K562 (cell line): ENCODE data around the gene TDRD9. TPM values are rescaled to one million over a fixed set of nuclear protein-coding genes. Genes with fewer than 3 reads are reported as not detected.

Source experiments
- ATAC-seq: fragments of 200-7000 bp; cut with Tn5 transposase; 3 replicates; pipeline ENCODE4 v1.9.1; 2020; ENCODE audit warnings: moderate library complexity
- BruUV-seq: library from RNA; stranded (reverse); fragments of 400-500 nt; replicated peaks from 2 replicates; lab custom pipeline; 2021; lab: Mats Ljungman, UMichigan
- CTCF ChIA-PET: fragments of 300-600 bp; formaldehyde crosslinking; extraction: SDS; loops from one replicate; lab custom pipeline; 2021; ENCODE audit warnings: low intra/inter-chr PET ratio; lab: Yijun Ruan, JAX
- POLR2A ChIA-PET: fragments of 300-600, 350-650 bp; sonication (Branson Sonifier 250); formaldehyde crosslinking; extraction: SDS; loops from one replicate; lab custom pipeline; 2021; ENCODE audit warnings: antibody characterized with exemption, inconsistent platforms; lab: Yijun Ruan, JAX
- DNase-seq, 4 experiments: peaks; one replicate each; pipeline versions ENCODE4 v3.0.0 to v3.0.0-alpha.2; 2011 to 2018; ENCODE audit warnings: low spot score in 3 of 4, mixed read lengths in 3 of 4; ENCODE audit errors: extremely low read depth in 1 of 4
- FAIRE-seq: peaks from 2 replicates; lab custom pipeline; 2011; peaks lifted over from hg19 to GRCh38; lab: Jason Lieb, UNC
- H2AFZ ChIP-seq: 2 replicates; pipeline ENCODE4 v1.6.0; 2011; ENCODE audit warnings: low read depth, low read length, control low read depth, inconsistent platforms
- H3K27ac ChIP-seq: fragments of 200-600 bp; 3 replicates; pipeline ENCODE4 v1.8.0; 2011; ENCODE audit warnings: low read depth, mild to moderate bottlenecking, control low read depth, inconsistent platforms, low read length, moderate library complexity, mixed read lengths; ENCODE audit errors: extremely low read depth
- H3K27me3 ChIP-seq, 2 experiments: fragments of 300-600 bp in 1 of 2; 2 replicates in 1 of 2; 3 replicates in 1 of 2; pipeline versions ENCODE4 v1.6.0 to v1.8.0; 2011; ENCODE audit warnings: inconsistent platforms in 2 of 2, low read length in 2 of 2, mild to moderate bottlenecking in 1 of 2, mixed read lengths in 1 of 2, moderate library complexity in 1 of 2; ENCODE audit not compliant: control insufficient read depth in 2 of 2, insufficient read depth in 2 of 2
- H3K36me3 ChIP-seq: fragments of 300-600 bp; 3 replicates; pipeline ENCODE4 v1.8.0; 2011; ENCODE audit warnings: mild to moderate bottlenecking, low read length, inconsistent platforms; ENCODE audit not compliant: control insufficient read depth, insufficient read depth
- H3K4me1 ChIP-seq, 2 experiments: fragments of 200-600 bp in 1 of 2; replicated peaks in 1 of 2; 2 replicates in 1 of 2; 3 replicates in 1 of 2; pipeline versions ENCODE4 v1.5.1 to v1.8.0; 2011; ENCODE audit warnings: inconsistent platforms in 2 of 2, low read length in 2 of 2, mild to moderate bottlenecking in 1 of 2, mixed read lengths in 1 of 2, moderate library complexity in 1 of 2; ENCODE audit not compliant: control insufficient read depth in 2 of 2, insufficient read depth in 2 of 2
- H3K4me2 ChIP-seq: 2 replicates; pipeline ENCODE4 v1.6.1; 2011; ENCODE audit warnings: low read length, control low read depth, inconsistent platforms, mixed read lengths; ENCODE audit not compliant: insufficient read depth
- H3K4me3 ChIP-seq: fragments of 200-600 bp; sonication (generic), shearing (Covaris generic); 2 replicates; pipeline ENCODE4 v1.5.1; 2016; ENCODE audit warnings: control low read depth, inconsistent platforms
- H3K79me2 ChIP-seq: fragments of 200-600 bp; 3 replicates; pipeline ENCODE4 v1.8.0; 2011; ENCODE audit warnings: low read length, inconsistent platforms; ENCODE audit not compliant: control insufficient read depth, insufficient read depth
- H3K9ac ChIP-seq, 2 experiments: 2 replicates each; pipeline versions ENCODE4 v1.6.0 to v1.6.1; 2011; ENCODE audit warnings: low read depth in 2 of 2, low read length in 2 of 2, control low read depth in 1 of 2, inconsistent platforms in 1 of 2, mild to moderate bottlenecking in 1 of 2, mixed read lengths in 1 of 2; ENCODE audit not compliant: insufficient read depth in 1 of 2
- H3K9me1 ChIP-seq: one replicate; pipeline ENCODE4 v1.6.0; 2011; ENCODE audit warnings: inconsistent platforms, mild to moderate bottlenecking, low read length, moderate library complexity; ENCODE audit not compliant: control insufficient read depth, insufficient read depth
- H3K9me3 ChIP-seq: replicated peaks from 2 replicates; pipeline ENCODE4 v1.5.1; 2011; ENCODE audit warnings: low read depth, low read length, inconsistent platforms; ENCODE audit not compliant: control insufficient read depth, insufficient read depth
- H4K20me1 ChIP-seq: replicated peaks from 2 replicates; pipeline ENCODE4 v1.6.1; 2011; ENCODE audit warnings: low read length, inconsistent platforms, mixed read lengths; ENCODE audit not compliant: control insufficient read depth, insufficient read depth
- ATF3 ChIP-seq, 2 experiments: fragments of 450-650 bp in 1 of 2; sonication (generic) in 1 of 2; formaldehyde crosslinking in 1 of 2; IDR thresholded peaks in 1 of 2; conservative IDR thresholded peaks in 1 of 2; 2 replicates each; pipeline versions ENCODE4 v1.6.1 to v1.8.1; 2016 to 2023; ENCODE audit warnings: mild to moderate bottlenecking in 2 of 2, moderate library complexity in 2 of 2, inconsistent platforms in 1 of 2, missing genetic modification reagents in 1 of 2
- BCL6 ChIP-seq: fragments of 250-450 bp; sonication (Bioruptor Pico); IDR thresholded peaks from 2 replicates; pipeline ENCODE4 v1.4.0; 2020
- E2F1 ChIP-seq: sonication (generic); formaldehyde crosslinking; IDR thresholded peaks from 2 replicates; pipeline ENCODE4 v1.8.1; 2023; ENCODE audit warnings: mild to moderate bottlenecking, missing genetic modification reagents, moderate library complexity
- KLF13 ChIP-seq: fragments of 450-650 bp; IDR thresholded peaks from 2 replicates; pipeline ENCODE4 v1.6.1; 2016; ENCODE audit warnings: missing genetic modification characterization, low read depth, mild to moderate bottlenecking, missing compliant biosample characterization, moderate library complexity, borderline replicate concordance
- MEIS2 ChIP-seq: fragments of 450-650 bp; IDR thresholded peaks from 2 replicates; pipeline ENCODE4 v1.6.1; 2014; ENCODE audit warnings: mild to moderate bottlenecking; ENCODE audit not compliant: partially characterized antibody
- MXD1 ChIP-seq: fragments of 250-450 bp; sonication (Bioruptor Pico); IDR thresholded peaks from 2 replicates; pipeline ENCODE4 v1.8.0; 2021; ENCODE audit warnings: borderline replicate concordance, mild to moderate bottlenecking, moderate library complexity; ENCODE audit not compliant: poor library complexity, severe bottlenecking
- POLR2A ChIP-seq: fragments of 450-650 bp; conservative IDR thresholded peaks from 2 replicates; pipeline ENCODE4 v1.6.1; 2016
- SMC3 ChIP-seq: conservative IDR thresholded peaks from 2 replicates; pipeline ENCODE4 v1.6.1; 2011; ENCODE audit warnings: low read depth, low read length, improper control_type of control experiment; ENCODE audit not compliant: insufficient read depth
- ZNF23 ChIP-seq: fragments of 250-450 bp; sonication (Bioruptor Pico); IDR thresholded peaks from 2 replicates; pipeline ENCODE4 v1.4.0; 2020; ENCODE audit warnings: mild to moderate bottlenecking
- ZNF316 ChIP-seq: fragments of 450-650 bp; IDR thresholded peaks from 2 replicates; pipeline ENCODE4 v1.6.1; 2016
- ZNF695 ChIP-seq: fragments of 450-650 bp; formaldehyde crosslinking; IDR thresholded peaks from 2 replicates; pipeline ENCODE4 v1.4.0; 2020; ENCODE audit warnings: mild to moderate bottlenecking, moderate library complexity
- WGBS: fragments of 100-300 bp; shearing (Covaris generic); methylation state at CpG from one replicate; pipeline ENCODE4 v1.1.6; 2016; ENCODE audit warnings: low coverage, mixed read lengths; ENCODE audit not compliant: insufficient coverage; ENCODE audit errors: missing lambda C conversion rate; 5-methylcytosine and 5-hydroxymethylcytosine counted together
- in situ Hi-C: fragments of 300-500 bp; cut with MboI; formaldehyde crosslinking; loops from 4 replicates; pipeline ENCODE4 v1.15.0; 2018; ENCODE audit warnings: inconsistent platforms, mixed read lengths
- intact Hi-C: fragments of 100-400 bp; cut with micrococcal nuclease; formaldehyde crosslinking; loops from 2 replicates; pipeline ENCODE4 v1.14.2; 2022
- polyA plus RNA-seq, 8 experiments: library from polyadenylated mRNA; depleted of rRNA in 4 of 8; stranded (reverse) in 5 of 8; unstranded in 3 of 8; fragments of >200 nt; fragmentation: Nextera tagmentation in 2 of 8; fragmentation: Illumina TruSeq in 1 of 8; extraction: Ambion mirVana in 2 of 8; extraction: Trizol in 1 of 8; gene quantifications; 2 replicates each; pipeline versions ENCODE4 v1.2.1 to v1.2.3, GENCODE V29; 2011 to 2014; ENCODE audit warnings: inconsistent platforms in 1 of 8, missing spikeins in 1 of 8
- total RNA-seq, 7 experiments: library from RNA; depleted of rRNA in 6 of 7; stranded (reverse); fragments of >200 nt in 6 of 7; fragmentation: Illumina TruSeq in 2 of 7; extraction: Trizol in 2 of 7; gene quantifications; 2 replicates each; pipeline versions ENCODE4 v1.2.1 to v1.2.3, GENCODE V29; 2011 to 2021; ENCODE audit warnings: low replicate concordance in 1 of 7

TDRD9 gene
- total and polyA plus RNA-seq, 9 of the 15 experiments (the other 6 are each of a cell fraction or from before 2014, with no cell fraction given): 0.04 to 0.14 (median 0.04) TPM; not detected in 5

GRCh38 chr14:103941973-103942736, 13.9 kb downstream of the TDRD9 start, which contains the start of gene RD3L:
Gene RD3L, minus strand, starts transcription at chr14:103942529. Its CDS starts 834 bp downstream, at chr14:103941695.
- no peak for ATAC-seq
- peaks cover 0 to 13% of the 10 kb centered on the region in 2 experiments; a peak in 4 of 5 replicates for H3K4me1 ChIP-seq
- in situ Hi-C loops: no loop called here
- BruUV-seq: no TSS peak
- H3K27ac ChIP-seq: peak within 1 kb of the TSS; percentile 87; the same call in 2 of the 3 replicates
- no peaks in the 10 kb centered on the region for H3K27me3 ChIP-seq
- no peak for DNase-seq
- TF ChIP-seq ZNF23 (CRISPR knock-in tag) (no peak), KLF13 (tag) (no peak), ZNF316 (peak; percentile 13; the same call in 1 of the 2 replicates)
- H3K4me2 ChIP-seq: peak within 1 kb of the TSS; percentile 56; the same call in 1 of the 2 replicates
- peak within 1 kb of the TSS; percentile 84 for H2AFZ ChIP-seq
- no peak within 1 kb of the TSS for H3K4me3 ChIP-seq
- no peaks in the 10 kb centered on the region for H3K79me2 ChIP-seq
- no peak within 1 kb of the TSS; a peak in 2 of 4 replicates for H3K9ac ChIP-seq
- ChIA-PET CTCF (no interaction called here), POLR2A (interaction anchor here (0.5 to 1.4 kb wide), 9 partner anchors 8 to 61 kb away, joined by 3 read pairs; no protein-coding TSS in a partner anchor)
- H3K36me3 ChIP-seq: no peaks in the 10 kb centered on the region
- 63% methylated on average over 14 of the region's 14 CpGs for WGBS
- intact Hi-C loops: no loop called here
- H3K9me1 ChIP-seq: no peaks in the 10 kb centered on the region
- no peak for FAIRE-seq
- H4K20me1 ChIP-seq: no peaks in the 10 kb centered on the region
- no peaks in the 10 kb centered on the region for H3K9me3 ChIP-seq

- ChIA-PET CTCF (no interaction called here), POLR2A (interaction anchor here (0.6 kb wide), 1 partner anchor 16 kb away, joined by 3 read pairs; no protein-coding TSS in a partner anchor)
- no peaks in the 10 kb centered on the region for H3K27me3 ChIP-seq
- peak in 3 of 4 experiments; percentile 7 to 77 (median 51) for DNase-seq
- peak overlapping the region; percentile 56 for H3K4me2 ChIP-seq
- H4K20me1 ChIP-seq: no peaks in the 10 kb centered on the region
- peak overlapping the region in 1 of 2 experiments; percentile 53; a peak in 3 of 4 replicates for H3K9ac ChIP-seq
- H3K4me3 ChIP-seq: no peak overlapping the region
- peak overlapping the region; percentile 84 for H2AFZ ChIP-seq
- peak; percentile 97 for ATAC-seq
- H3K9me1 ChIP-seq: no peaks in the 10 kb centered on the region
- intact Hi-C loops: no loop called here
- peak overlapping the region; percentile 87 for H3K27ac ChIP-seq
- no peaks in the 10 kb centered on the region for H3K36me3 ChIP-seq
- H3K79me2 ChIP-seq: no peaks in the 10 kb centered on the region
- H3K4me1 ChIP-seq: peaks cover 0 to 13% of the 10 kb centered on the region in 2 experiments; a peak in 4 of 5 replicates
- 10% methylated on average over 5 of the region's 5 CpGs for WGBS
- BruUV-seq: no TSS peak
- no peaks in the 10 kb centered on the region for H3K9me3 ChIP-seq
- peak; percentile 97 for FAIRE-seq
- in situ Hi-C loops: no loop called here
- TF ChIP-seq SMC3: no peak
- no peak for TF ChIP-seq ZNF695 (CRISPR knock-in tag)
- TF ChIP-seq POLR2A: no peak
- TF ChIP-seq E2F1 (CRISPR knock-in tag): no peak
- peak; percentile 61; the same call in 1 of the 2 replicates for TF ChIP-seq ATF3 (IDR thresholded peaks at IDR 0.05)
- no peak for TF ChIP-seq ATF3 (CRISPR knock-in tag; conservative IDR thresholded peaks at IDR 0.05)
- TF ChIP-seq MXD1 (CRISPR knock-in tag): no peak
- peak; percentile 71 for TF ChIP-seq MEIS2
- no peak for TF ChIP-seq BCL6 (CRISPR knock-in tag)
Observed at GRCh38 chr14:103943673-103944072, 15.4 kb downstream of the TDRD9 start.
